Duodenal mucosa (tissue), 2 donors: ENCODE results near the gene TAF4B.

ENCODE experiments used
- H3K27ac ChIP-seq: one replicate; pipeline ENCODE4 v1.7.0; 2013; ENCODE audit warnings: low read depth, low read length
- H3K27me3 ChIP-seq, 2 donors: one replicate each; pipeline ENCODE4 v1.7.0; 2013; ENCODE audit warnings: low read length in 2 of 2, control low read depth in 1 of 2; ENCODE audit not compliant: insufficient read depth in 2 of 2, control insufficient read depth in 1 of 2
- H3K36me3 ChIP-seq, 2 donors: one replicate each; pipeline ENCODE4 v1.7.0; 2013; ENCODE audit warnings: low read length in 2 of 2, control low read depth in 1 of 2; ENCODE audit not compliant: insufficient read depth in 2 of 2, control insufficient read depth in 1 of 2
- H3K4me1 ChIP-seq, 2 donors: one replicate each; pipeline ENCODE4 v1.7.0; 2013; ENCODE audit warnings: low read length in 2 of 2, control low read depth in 1 of 2; ENCODE audit not compliant: insufficient read depth in 2 of 2, control insufficient read depth in 1 of 2
- H3K4me3 ChIP-seq, 2 donors: one replicate each; pipeline ENCODE4 v1.7.0; 2013; ENCODE audit warnings: low read length in 2 of 2, low read depth in 1 of 2
- H3K9ac ChIP-seq, 2 donors: one replicate each; pipeline ENCODE4 v1.7.0; 2013; ENCODE audit warnings: low read length in 2 of 2, low read depth in 1 of 2
- H3K9me3 ChIP-seq, 2 donors: one replicate each; pipeline ENCODE4 v1.7.0; 2013; ENCODE audit warnings: low read length in 2 of 2, control low read depth in 1 of 2; ENCODE audit not compliant: control insufficient read depth in 1 of 2

TAF4B gene

GRCh38 chr18:26327062-26327461 lies 100.8 kb downstream of the TAF4B start:
- H3K9ac ChIP-seq = no peak overlapping the region
- H3K27ac ChIP-seq = no peak overlapping the region
- H3K36me3 ChIP-seq = no peaks in the 10 kb centered on the region
- H3K4me3 ChIP-seq = no peak overlapping the region
- no peaks in the 10 kb centered on the region for H3K4me1 ChIP-seq
- no peaks in the 10 kb centered on the region for H3K9me3 ChIP-seq
- no peaks in the 10 kb centered on the region for H3K27me3 ChIP-seq

GRCh38 chr18:26332991-26333390 lies 106.7 kb downstream of the TAF4B start:
- no peak overlapping the region for H3K4me3 ChIP-seq
- no peak overlapping the region for H3K9ac ChIP-seq
- H3K4me1 ChIP-seq = no peaks in the 10 kb centered on the region
- H3K36me3 ChIP-seq = no peaks in the 10 kb centered on the region
- H3K27ac ChIP-seq = no peak overlapping the region
- H3K27me3 ChIP-seq = no peaks in the 10 kb centered on the region
- H3K9me3 ChIP-seq = no peaks in the 10 kb centered on the region

GRCh38 chr18:26335156-26335555 lies 108.9 kb downstream of the TAF4B start:
- Histone ChIP-seq H3K36me3 (no peaks in the 10 kb centered on the region), H3K27ac (no peak overlapping the region), H3K4me3 (no peak overlapping the region), H3K4me1 (no peaks in the 10 kb centered on the region), H3K9me3 (no peaks in the 10 kb centered on the region), H3K27me3 (no peaks in the 10 kb centered on the region), H3K9ac (no peak overlapping the region)

- no peaks in the 10 kb centered on the region for H3K27me3 ChIP-seq
- no peaks in the 10 kb centered on the region for H3K9me3 ChIP-seq
- no peak overlapping the region for H3K4me3 ChIP-seq
- no peak overlapping the region for H3K27ac ChIP-seq
- H3K4me1 ChIP-seq = no peaks in the 10 kb centered on the region
- H3K36me3 ChIP-seq = no peaks in the 10 kb centered on the region
- H3K9ac ChIP-seq = no peak overlapping the region
Measured at GRCh38 chr18:26335571-26336487, 109.6 kb downstream of the TAF4B start.

GRCh38 chr18:26336572-26336971 lies 110.3 kb downstream of the TAF4B start:
- Histone ChIP-seq H3K4me1 (no peaks in the 10 kb centered on the region), H3K27ac (no peak overlapping the region), H3K4me3 (no peak overlapping the region), H3K27me3 (no peaks in the 10 kb centered on the region), H3K9ac (no peak overlapping the region), H3K36me3 (no peaks in the 10 kb centered on the region), H3K9me3 (no peaks in the 10 kb centered on the region)

GRCh38 chr18:26342646-26343045 lies 116.4 kb downstream of the TAF4B start:
- H3K9ac ChIP-seq = no peak overlapping the region
- H3K27ac ChIP-seq = no peak overlapping the region
- peaks cover 2 to 9% of the 10 kb centered on the region in 2 donors for H3K9me3 ChIP-seq
- H3K36me3 ChIP-seq = no peaks in the 10 kb centered on the region
- H3K4me1 ChIP-seq = no peaks in the 10 kb centered on the region
- H3K4me3 ChIP-seq = no peak overlapping the region
- no peaks in the 10 kb centered on the region for H3K27me3 ChIP-seq

GRCh38 chr18:26350961-26351360 lies 124.7 kb downstream of the TAF4B start:
- Histone ChIP-seq H3K9me3 (peaks cover 2 to 6% of the 10 kb centered on the region in 2 donors), H3K4me3 (no peak overlapping the region), H3K27ac (no peak overlapping the region), H3K9ac (no peak overlapping the region), H3K27me3 (no peaks in the 10 kb centered on the region), H3K36me3 (no peaks in the 10 kb centered on the region), H3K4me1 (no peaks in the 10 kb centered on the region)

- Histone ChIP-seq H3K4me3 (no peak overlapping the region), H3K27ac (no peak overlapping the region), H3K36me3 (no peaks in the 10 kb centered on the region), H3K9ac (no peak overlapping the region), H3K4me1 (no peaks in the 10 kb centered on the region), H3K27me3 (no peaks in the 10 kb centered on the region), H3K9me3 (no peaks in the 10 kb centered on the region)
Measured at GRCh38 chr18:26356045-26356785, 130.0 kb downstream of the TAF4B start.

- Histone ChIP-seq H3K27me3 (no peaks in the 10 kb centered on the region), H3K4me1 (no peaks in the 10 kb centered on the region), H3K9ac (no peak overlapping the region), H3K27ac (no peak overlapping the region), H3K36me3 (no peaks in the 10 kb centered on the region), H3K9me3 (no peaks in the 10 kb centered on the region), H3K4me3 (no peak overlapping the region)
Measured at GRCh38 chr18:26357960-26358359, 131.7 kb downstream of the TAF4B start.

GRCh38 chr18:26362021-26362420 lies 135.8 kb downstream of the TAF4B start:
- Histone ChIP-seq H3K9ac (no peak overlapping the region), H3K9me3 (no peaks in the 10 kb centered on the region), H3K4me1 (no peaks in the 10 kb centered on the region), H3K36me3 (no peaks in the 10 kb centered on the region), H3K27ac (no peak overlapping the region), H3K4me3 (no peak overlapping the region), H3K27me3 (no peaks in the 10 kb centered on the region)
